H1 (cell line): ENCODE data around the gene LGALS1. TPM values are rescaled to one million over a fixed set of nuclear protein-coding genes. Genes with fewer than 3 reads are reported as not detected.

Experiments used
- CTCF ChIA-PET: fragments of 300-600 bp; sonication (Branson Sonifier 250); formaldehyde crosslinking; loops from one replicate; lab custom pipeline; 2021; ENCODE audit not compliant: partially characterized antibody; lab: Charles Lee
- POLR2A ChIA-PET: fragments of 300-600 bp; sonication (Branson Sonifier 250); formaldehyde crosslinking; loops from one replicate; lab custom pipeline; 2021; ENCODE audit warnings: inconsistent platforms; ENCODE audit not compliant: partially characterized antibody; lab: Charles Lee
- DNase-seq, 2 experiments: peaks; one replicate each; pipeline versions ENCODE4 v3.0.0 to v3.0.0-alpha.2; 2010 to 2022; ENCODE audit warnings: low spot score in 2 of 2, low read depth in 1 of 2, mixed read lengths in 1 of 2
- FAIRE-seq: peaks from 2 replicates; lab custom pipeline; 2011; peaks lifted over from hg19 to GRCh38; lab: Jason Lieb, UNC
- H2AFZ ChIP-seq: 2 replicates; pipeline ENCODE4 v1.8.1; 2012; ENCODE audit warnings: low read length, inconsistent platforms
- H2AK5ac ChIP-seq: 2 replicates; pipeline ENCODE4 v1.6.1; 2013; ENCODE audit warnings: low read depth, low read length
- H2BK120ac ChIP-seq: replicated peaks from 2 replicates; pipeline ENCODE3; 2013; ENCODE audit warnings: low read depth, low read length, inconsistent platforms
- H2BK12ac ChIP-seq: 2 replicates; pipeline ENCODE4 v1.6.1; 2013; ENCODE audit warnings: low read depth, low read length
- H2BK15ac ChIP-seq: 2 replicates; pipeline ENCODE4 v1.6.1; 2013; ENCODE audit warnings: low read length
- H2BK20ac ChIP-seq: 2 replicates; pipeline ENCODE4 v1.6.1; 2013; ENCODE audit warnings: low read length
- H2BK5ac ChIP-seq: 2 replicates; pipeline ENCODE4 v1.6.1; 2013; ENCODE audit warnings: low read depth, low read length
- H3K14ac ChIP-seq: 2 replicates; pipeline ENCODE4 v1.6.1; 2013; ENCODE audit warnings: inconsistent platforms; ENCODE audit not compliant: insufficient read length
- H3K18ac ChIP-seq: 2 replicates; pipeline ENCODE4 v1.6.1; 2013; ENCODE audit warnings: low read length; ENCODE audit errors: extremely low read depth
- H3K23ac ChIP-seq: 2 replicates; pipeline ENCODE4 v1.6.1; 2013; ENCODE audit warnings: inconsistent platforms; ENCODE audit not compliant: insufficient read length
- H3K23me2 ChIP-seq: 2 replicates; pipeline ENCODE4 v1.6.1; 2013; ENCODE audit warnings: low read depth, low read length
- H3K27ac ChIP-seq: 2 replicates; pipeline ENCODE4 v1.6.1; 2011; ENCODE audit warnings: low read depth, low read length, inconsistent platforms
- H3K27me3 ChIP-seq, 4 experiments: replicated peaks in 1 of 4; 1 replicate in 1 of 4; 2 replicates in 3 of 4; pipeline versions ENCODE4 v1.6.1 to v1.8.1; 2011 to 2013; ENCODE audit warnings: low read length in 3 of 4, mild to moderate bottlenecking in 3 of 4, inconsistent platforms in 2 of 4, mixed read lengths in 2 of 4, moderate library complexity in 1 of 4; ENCODE audit not compliant: control insufficient read depth in 3 of 4, insufficient read depth in 3 of 4; ENCODE audit errors: extremely low read depth in 1 of 4
- H3K36me3 ChIP-seq, 4 experiments: 2 replicates each; pipeline versions ENCODE4 v1.6.1 to v1.8.1; 2011 to 2013; ENCODE audit warnings: mild to moderate bottlenecking in 4 of 4, low read length in 3 of 4, moderate library complexity in 2 of 4, control low read depth in 1 of 4, inconsistent platforms in 1 of 4; ENCODE audit not compliant: insufficient read depth in 4 of 4, control insufficient read depth in 2 of 4
- H3K4ac ChIP-seq: replicated peaks from 2 replicates; pipeline ENCODE3; 2013; ENCODE audit warnings: low read length, low read depth, mixed read lengths, inconsistent platforms; ENCODE audit not compliant: insufficient read length
- H3K4me1 ChIP-seq, 4 experiments: replicated peaks in 1 of 4; 1 replicate in 1 of 4; 2 replicates in 3 of 4; pipeline versions ENCODE4 v1.6.1 to v1.8.1; 2011 to 2013; ENCODE audit warnings: low read length in 3 of 4, inconsistent platforms in 2 of 4, mixed read lengths in 1 of 4; ENCODE audit not compliant: insufficient read depth in 4 of 4, control insufficient read depth in 3 of 4
- H3K4me2 ChIP-seq, 2 experiments: 2 replicates each; pipeline versions ENCODE4 v1.6.1 to v1.8.1; 2011 to 2013; ENCODE audit warnings: low read depth in 2 of 2, low read length in 2 of 2, control low read depth in 1 of 2, inconsistent platforms in 1 of 2, mild to moderate bottlenecking in 1 of 2; ENCODE audit not compliant: insufficient read depth in 1 of 2
- H3K4me3 ChIP-seq, 4 experiments: fragments of 200-600, 300-600 bp in 1 of 4; sonication (generic), shearing (Covaris generic), sonication (Bioruptor Twin) in 1 of 4; 2 replicates each; pipeline versions ENCODE4 v1.5.1 to v1.8.1; 2011 to 2016; ENCODE audit warnings: low read length in 4 of 4, low read depth in 3 of 4, control low read depth in 2 of 4, inconsistent platforms in 2 of 4, mild to moderate bottlenecking in 2 of 4, mixed read lengths in 1 of 4, moderate library complexity in 1 of 4; ENCODE audit not compliant: insufficient read depth in 2 of 4; ENCODE audit errors: extremely low read depth in 1 of 4
- H3K56ac ChIP-seq: replicated peaks from 2 replicates; pipeline ENCODE3; 2013; ENCODE audit warnings: low read depth, mild to moderate bottlenecking, mixed read lengths, low read length, inconsistent platforms; ENCODE audit not compliant: insufficient read length
- H3K79me1 ChIP-seq: 2 replicates; pipeline ENCODE4 v1.6.1; 2013; ENCODE audit warnings: low read depth, low read length, control low read depth
- H3K79me2 ChIP-seq, 2 experiments: 2 replicates each; pipeline versions ENCODE4 v1.6.1 to v1.8.1; 2012 to 2013; ENCODE audit warnings: low read length in 2 of 2, mild to moderate bottlenecking in 2 of 2, inconsistent platforms in 1 of 2; ENCODE audit not compliant: insufficient read depth in 2 of 2, control insufficient read depth in 1 of 2
- H3K9ac ChIP-seq, 4 experiments: replicated peaks in 1 of 4; 1 replicate in 1 of 4; 2 replicates in 3 of 4; pipeline versions ENCODE4 v1.6.1 to v1.8.1; 2011 to 2013; ENCODE audit warnings: low read depth in 3 of 4, low read length in 3 of 4, control low read depth in 2 of 4, mild to moderate bottlenecking in 2 of 4, moderate library complexity in 2 of 4, inconsistent platforms in 1 of 4; ENCODE audit errors: extremely low read depth in 1 of 4
- H3K9me3 ChIP-seq, 2 experiments: 2 replicates each; pipeline versions ENCODE4 v1.6.1 to v1.8.1; 2012 to 2013; ENCODE audit warnings: mild to moderate bottlenecking in 2 of 2, moderate library complexity in 2 of 2, control low read depth in 1 of 2, inconsistent platforms in 1 of 2, low read depth in 1 of 2, low read length in 1 of 2, mixed read lengths in 1 of 2; ENCODE audit not compliant: insufficient read depth in 2 of 2
- H4K20me1 ChIP-seq, 2 experiments: replicated peaks in 1 of 2; 2 replicates each; pipeline versions ENCODE3 to v1.8.1; 2011 to 2013; ENCODE audit warnings: inconsistent platforms in 2 of 2, low read length in 2 of 2, mild to moderate bottlenecking in 1 of 2; ENCODE audit not compliant: insufficient read depth in 2 of 2, control insufficient read depth in 1 of 2
- H4K5ac ChIP-seq: 2 replicates; pipeline ENCODE4 v1.6.1; 2013; ENCODE audit warnings: low read length, low read depth, mixed read lengths, inconsistent platforms; ENCODE audit not compliant: insufficient read length
- H4K8ac ChIP-seq: 2 replicates; pipeline ENCODE4 v1.8.0; 2013; ENCODE audit warnings: mild to moderate bottlenecking, moderate library complexity, low read length, inconsistent platforms; ENCODE audit not compliant: insufficient read depth; ENCODE audit errors: extremely low read depth
- H4K91ac ChIP-seq: replicated peaks from 2 replicates; pipeline ENCODE3; 2013; ENCODE audit warnings: low read length, mixed read lengths, inconsistent platforms; ENCODE audit not compliant: insufficient read length
- ATF2 ChIP-seq: IDR thresholded peaks from 2 replicates; pipeline ENCODE4 v1.6.1; 2012; ENCODE audit warnings: low read length, inconsistent platforms
- CTCF ChIP-seq, 3 experiments: IDR thresholded peaks; 1 replicate in 2 of 3; 2 replicates in 1 of 3; pipeline versions ENCODE4 v1.5.1 to v1.6.1; 2011; ENCODE audit warnings: low read length in 3 of 3, mild to moderate bottlenecking in 3 of 3, inconsistent platforms in 2 of 3, low read depth in 1 of 3, moderate library complexity in 1 of 3; ENCODE audit not compliant: insufficient read depth in 1 of 3; ENCODE audit errors: control extremely low read depth in 1 of 3
- HDAC6 ChIP-seq: IDR thresholded peaks from one replicate; pipeline ENCODE4 v1.7.1; 2012; ENCODE audit warnings: low read depth, mild to moderate bottlenecking, inconsistent platforms, low read length, moderate library complexity
- KDM1A ChIP-seq: fragments of 200-600, 300-600 bp; sonication (generic); IDR thresholded peaks from 2 replicates; pipeline ENCODE4 v1.7.1; 2016; ENCODE audit warnings: mild to moderate bottlenecking, low read length, borderline replicate concordance
- RFX5 ChIP-seq: IDR thresholded peaks from 2 replicates; pipeline ENCODE4 v1.6.1; 2011; ENCODE audit warnings: low read depth, low read length, improper control_type of control experiment, borderline replicate concordance
- RXRA ChIP-seq: IDR thresholded peaks from 2 replicates; pipeline ENCODE4 v1.6.1; 2011; ENCODE audit warnings: low read depth, mild to moderate bottlenecking, low read length, moderate library complexity; ENCODE audit not compliant: insufficient read depth
- TAF7 ChIP-seq: optimal IDR thresholded peaks from 2 replicates; pipeline ENCODE3; 2011; ENCODE audit warnings: low read depth, mild to moderate bottlenecking, inconsistent platforms, low read length, moderate library complexity, borderline replicate concordance
- WGBS, 2 experiments: shearing (Covaris generic) in 1 of 2; methylation state at CpG; one replicate each; pipeline versions ENCODE4 v1.1.6 to v1.1.7; 2013 to 2015; ENCODE audit warnings: low lambda C conversion rate in 2 of 2, mixed read lengths in 2 of 2, inconsistent platforms in 1 of 2, low coverage in 1 of 2, missing lambda C conversion rate in 1 of 2; ENCODE audit not compliant: insufficient replicate concordance in 2 of 2, insufficient coverage in 1 of 2, insufficient read length in 1 of 2; ENCODE audit errors: extremely low coverage in 1 of 2, missing lambda C conversion rate in 1 of 2; 5-methylcytosine and 5-hydroxymethylcytosine counted together
- polyA plus RNA-seq, 7 experiments: library from polyadenylated mRNA; depleted of rRNA in 3 of 7; stranded (reverse) in 5 of 7; unstranded in 2 of 7; fragments of >200 nt in 5 of 7; fragments of 200-250 nt in 2 of 7; gene quantifications; 1 replicate in 5 of 7; 2 replicates in 1 of 7; 4 replicates in 1 of 7; pipeline versions ENCODE4 v1.2.1 to v1.2.3, GENCODE V29; 2011 to 2013; ENCODE audit warnings: missing spikeins in 2 of 7, mixed read lengths in 2 of 7
- total RNA-seq: library from RNA; stranded (reverse); fragmentation: NEBNext Ultra II Directional; extraction: Animal tissue kit (Norgen Biotek cat#: 25700); gene quantifications from 2 replicates; pipeline ENCODE4 v1.2.1, GENCODE V29; 2021

LGALS1 gene
- total and polyA plus RNA-seq, 2 of the 8 experiments (the other 6 are each of a cell fraction or from before 2014, with no cell fraction given) = 12.0 to 92.4 TPM

- no peak overlapping the region for H3K4ac ChIP-seq
- H3K23me2 ChIP-seq = peaks cover 11% of the 10 kb centered on the region
- no peak overlapping the region for H2BK15ac ChIP-seq
- H2AK5ac ChIP-seq = no peak overlapping the region
- no peak overlapping the region for H4K8ac ChIP-seq
- H3K9ac ChIP-seq = no peak overlapping the region
- CTCF ChIA-PET = interaction anchor here (0.7 to 5.1 kb wide), 3 partner anchors 10 to 880 kb away, joined by 3 to 40 read pairs (median 3); no protein-coding TSS in a partner anchor
- peaks cover 5% of the 10 kb centered on the region for H3K79me1 ChIP-seq
- H3K36me3 ChIP-seq = peaks cover 3 to 26% (median 16%) of the 10 kb centered on the region in 4 experiments; a peak in 7 of 8 replicates
- H3K27me3 ChIP-seq = no peaks in the 10 kb centered on the region
- no peak overlapping the region for H3K56ac ChIP-seq
- H2AFZ ChIP-seq = no peak overlapping the region
- peaks cover 5 to 7% of the 10 kb centered on the region in 2 experiments; a peak in 3 of 4 replicates for H3K79me2 ChIP-seq
- POLR2A ChIA-PET = interaction anchor here (1.8 to 2.0 kb wide), 3 partner anchors 9 to 45 kb away, joined by 4 to 9 read pairs (median 8); no protein-coding TSS in a partner anchor
- peaks cover 3 to 4% of the 10 kb centered on the region in 2 experiments for H4K20me1 ChIP-seq
- H2BK12ac ChIP-seq = no peak overlapping the region
- no peak overlapping the region for H3K4me3 ChIP-seq
- FAIRE-seq = no peak
- H3K23ac ChIP-seq = no peak overlapping the region
- no peak overlapping the region for H3K27ac ChIP-seq
- H3K4me1 ChIP-seq = peaks cover 0 to 12% (median 5%) of the 10 kb centered on the region in 4 experiments; a peak in 5 of 7 replicates
- H4K5ac ChIP-seq = no peak overlapping the region
- H3K18ac ChIP-seq = no peak overlapping the region
- H4K91ac ChIP-seq = no peak overlapping the region
- no peaks in the 10 kb centered on the region for H3K9me3 ChIP-seq
- H3K14ac ChIP-seq = no peak overlapping the region
- WGBS, 2 experiments = 95% methylated on average over 9 of the region's 14 CpGs; no CpG with 5 or more reads in 1 of the 2 experiments
- H2BK120ac ChIP-seq = no peak overlapping the region
- DNase-seq = no peak
- no peak overlapping the region for H2BK20ac ChIP-seq
- H2BK5ac ChIP-seq = no peak overlapping the region
- H3K4me2 ChIP-seq = no peak overlapping the region
- TF ChIP-seq RXRA (no peak), KDM1A (no peak), RFX5 (no peak), TAF7 (no peak), ATF2 (no peak), HDAC6 (no peak), CTCF (IDR thresholded peaks at IDR 0.05; ENCODE audit: control extremely low read depth in 1 of 3, insufficient read depth in 1 of 3, low read depth in 1 of 3, low read length in 3 of 3) (no peak)
Observed at GRCh38 chr22:37654563-37655251, 20.7 kb upstream of the LGALS1 start.
